Skeletal muscle cell (primary cell): Measurements from ENCODE around the gene FAM3B.

Experiments used
- DNase-seq: peaks from one replicate; pipeline ENCODE4 v3.0.0-alpha.2; 2010; ENCODE audit warnings: low read depth
- H3K4me3 ChIP-seq: 2 replicates; pipeline ENCODE4 v1.5.1; 2011; ENCODE audit warnings: low read depth, mild to moderate bottlenecking, control low read depth, low read length, moderate library complexity

Gene FAM3B

GRCh38 chr21:41365377-41366107 is 48.9 kb downstream of the FAM3B start:
- H3K4me3 ChIP-seq, result no peak overlapping the region

GRCh38 chr21:41366522-41367151 is 50.0 kb downstream of the FAM3B start:
- DNase-seq, result peak; percentile 36
- no peak overlapping the region for H3K4me3 ChIP-seq

More at GRCh38 chr21:41365377-41366107, 48.9 kb downstream of the FAM3B start:
- DNase-seq, result no peak

- no peak for DNase-seq
- no peak overlapping the region for H3K4me3 ChIP-seq
These were observed 50.8 kb downstream of the FAM3B start for GRCh38 chr21:41367301-41367944.

GRCh38 chr21:41367945-41368734 is 51.5 kb downstream of the FAM3B start:
- no peak for DNase-seq
- H3K4me3 ChIP-seq, result no peak overlapping the region

- no peak overlapping the region for H3K4me3 ChIP-seq
- no peak for DNase-seq
These were observed 52.1 kb downstream of the FAM3B start for GRCh38 chr21:41368735-41369104.

DNA sequence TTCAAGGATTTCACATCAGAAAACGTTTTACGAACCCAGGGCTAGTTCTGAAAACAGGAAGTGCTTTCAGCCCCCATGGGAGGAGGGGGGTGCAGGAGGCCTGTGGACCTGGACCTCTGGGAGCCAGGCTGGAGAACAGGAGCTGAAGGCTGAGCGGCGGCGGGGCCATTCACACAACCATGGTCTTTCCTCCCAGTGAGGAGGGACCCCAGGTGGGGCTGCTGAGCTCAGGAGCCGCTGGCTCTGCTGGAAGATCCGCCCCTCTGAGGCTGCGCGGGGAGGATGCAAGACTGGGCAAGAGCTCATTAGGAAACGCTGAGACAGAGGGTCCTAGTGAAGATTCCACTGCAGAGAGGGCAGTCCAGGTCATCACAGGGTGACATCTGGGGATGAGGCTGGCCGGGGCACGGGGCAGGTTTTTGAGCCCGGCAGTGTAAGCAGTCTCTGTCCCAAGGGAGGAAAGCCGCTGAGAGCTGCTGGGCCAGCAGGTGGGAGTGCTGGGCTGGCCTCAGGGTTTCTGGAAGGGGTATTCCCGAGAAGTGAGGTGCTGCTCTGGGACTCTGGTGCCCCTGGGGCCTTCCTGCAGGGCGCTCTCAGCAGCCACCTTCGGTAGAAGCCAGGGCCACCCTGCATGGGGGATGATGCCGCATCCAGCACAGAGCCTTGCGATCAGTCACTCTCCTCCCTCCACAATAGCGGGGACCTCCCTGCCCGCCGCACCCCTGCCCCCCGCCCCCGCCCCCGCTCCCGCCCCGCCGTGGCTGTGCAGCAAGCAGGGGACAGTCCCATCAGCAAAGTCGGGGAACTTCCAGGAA is 52.7 kb downstream of the FAM3B start:
- DNase-seq, result no peak
- no peak overlapping the region for H3K4me3 ChIP-seq

GRCh38 chr21:41369920-41370839 is 53.6 kb downstream of the FAM3B start:
- H3K4me3 ChIP-seq, result no peak overlapping the region
- DNase-seq, result no peak

GRCh38 chr21:41370840-41371684 is 54.5 kb downstream of the FAM3B start:
- no peak for DNase-seq
- no peak overlapping the region for H3K4me3 ChIP-seq

- H3K4me3 ChIP-seq, result no peak overlapping the region
- no peak for DNase-seq
These were observed 55.1 kb downstream of the FAM3B start for GRCh38 chr21:41371685-41372030.

DNA sequence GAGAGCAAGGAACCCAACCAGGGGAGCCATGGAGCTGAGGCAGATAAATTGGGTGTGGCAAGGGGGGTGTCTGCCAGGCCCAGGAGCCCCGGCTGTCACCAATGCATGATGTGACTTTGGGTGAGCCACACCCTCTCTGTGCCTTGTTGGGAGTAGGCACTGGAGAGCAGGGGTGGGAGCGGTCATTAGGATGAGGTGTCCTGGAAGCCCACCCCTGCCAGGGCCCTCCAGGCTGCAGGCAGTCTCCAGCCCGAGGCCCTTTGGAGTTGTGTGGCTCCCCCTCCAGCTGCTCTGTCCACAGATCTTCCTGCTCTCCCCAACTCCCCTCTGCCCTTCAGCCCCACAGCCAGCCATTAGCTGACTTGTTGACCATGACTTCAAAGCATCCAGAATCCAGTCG is 56.7 kb downstream of the FAM3B start:
- DNase-seq, result no peak
- H3K4me3 ChIP-seq, result no peak overlapping the region

DNA sequence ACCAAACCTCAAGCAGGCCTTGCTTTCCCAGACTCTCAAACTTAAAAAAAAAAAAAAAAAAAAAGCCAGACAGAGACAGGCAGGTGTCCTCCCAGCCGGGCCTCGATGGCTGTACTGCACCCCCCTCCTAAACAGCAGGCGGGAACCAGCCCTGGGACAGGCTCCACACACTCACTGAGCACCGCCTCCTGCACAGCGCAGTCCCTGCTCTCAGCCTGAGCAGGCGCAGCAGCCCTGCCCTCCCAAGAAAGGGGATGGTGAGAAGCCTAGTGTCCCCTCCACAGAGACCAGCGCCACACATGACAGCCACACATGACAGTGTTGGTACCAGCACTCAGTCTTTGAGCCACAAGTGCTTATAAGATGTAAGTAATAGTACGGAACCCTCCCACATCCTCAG is 57.2 kb downstream of the FAM3B start:
- DNase-seq, result no peak

GRCh38 chr21:41374177-41374712 is 57.6 kb downstream of the FAM3B start:
- H3K4me3 ChIP-seq, result no peak overlapping the region
- DNase-seq, result no peak

More for the DNA sequence above, 57.2 kb downstream of the FAM3B start:
- H3K4me3 ChIP-seq, result no peak overlapping the region

DNA sequence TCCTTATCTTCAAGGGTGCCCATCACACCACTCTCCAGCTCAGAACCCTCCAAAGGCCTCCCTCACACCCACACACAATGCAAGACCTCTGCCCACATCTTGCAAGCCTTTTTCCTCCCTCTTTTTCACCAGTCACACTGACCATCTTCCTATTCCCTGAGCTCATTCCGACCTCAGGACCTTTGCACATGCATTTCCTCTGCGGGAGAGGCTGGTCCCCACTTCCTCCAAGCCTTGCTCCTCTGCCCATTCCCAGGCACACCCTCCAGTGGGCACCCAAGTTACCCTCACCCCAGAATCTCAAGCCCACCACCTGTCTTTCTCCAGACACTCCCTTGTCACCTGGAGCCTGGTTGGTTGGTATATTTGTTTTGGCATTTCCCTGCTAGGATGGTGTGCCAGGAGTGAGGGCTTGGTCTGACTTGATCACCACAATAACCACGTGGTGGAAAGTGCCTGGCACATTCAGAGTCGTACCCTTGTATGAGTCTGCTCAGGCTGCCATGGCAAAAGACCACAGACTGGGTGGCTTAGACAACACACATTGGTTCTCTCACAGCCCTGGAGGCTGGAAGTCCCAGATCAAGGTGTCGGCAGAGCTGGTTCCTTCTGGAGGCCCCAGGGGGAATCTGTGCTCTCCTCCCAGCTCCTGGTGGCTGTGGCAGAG is 58.4 kb downstream of the FAM3B start:
- no peak overlapping the region for H3K4me3 ChIP-seq
- DNase-seq, result no peak

DNA sequence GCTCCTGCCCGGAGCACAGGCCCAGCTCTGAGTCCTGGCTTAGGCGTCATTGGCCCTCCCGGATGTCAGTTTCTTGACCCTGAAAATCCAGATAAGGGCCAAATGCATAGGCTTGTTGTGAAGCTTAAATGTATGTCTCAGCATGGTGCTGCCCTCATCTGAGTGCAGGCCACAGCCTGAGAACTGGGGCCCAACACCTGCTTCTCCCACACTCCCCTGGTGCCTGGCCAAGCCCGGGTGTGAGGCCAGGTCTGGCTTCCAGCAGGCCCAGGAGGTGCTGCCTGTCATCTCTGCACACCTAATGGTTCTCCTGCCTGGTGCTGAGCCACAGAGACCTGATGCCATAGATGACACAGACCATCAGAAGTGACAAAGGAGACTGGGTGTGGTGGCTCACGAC is 59.3 kb downstream of the FAM3B start:
- no peak overlapping the region for H3K4me3 ChIP-seq
- no peak for DNase-seq

DNA sequence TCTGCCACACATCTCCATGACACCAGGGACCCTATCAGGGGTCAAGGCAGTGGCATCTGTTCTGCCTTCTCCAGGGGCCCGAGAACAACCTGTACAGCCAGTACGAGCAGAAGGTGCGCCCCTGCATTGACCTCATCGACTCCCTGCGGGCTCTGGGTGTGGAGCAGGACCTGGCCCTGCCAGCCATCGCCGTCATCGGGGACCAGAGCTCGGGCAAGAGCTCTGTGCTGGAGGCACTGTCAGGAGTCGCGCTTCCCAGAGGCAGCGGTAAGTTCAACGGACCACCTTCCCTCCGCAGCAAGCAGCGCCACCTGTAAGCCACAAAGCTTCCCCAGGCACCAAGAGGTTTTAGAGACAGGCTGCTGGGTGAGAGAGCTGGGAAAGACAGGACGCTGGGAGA is 61.1 kb downstream of the FAM3B start:
- no peak for DNase-seq
- no peak overlapping the region for H3K4me3 ChIP-seq

DNA sequence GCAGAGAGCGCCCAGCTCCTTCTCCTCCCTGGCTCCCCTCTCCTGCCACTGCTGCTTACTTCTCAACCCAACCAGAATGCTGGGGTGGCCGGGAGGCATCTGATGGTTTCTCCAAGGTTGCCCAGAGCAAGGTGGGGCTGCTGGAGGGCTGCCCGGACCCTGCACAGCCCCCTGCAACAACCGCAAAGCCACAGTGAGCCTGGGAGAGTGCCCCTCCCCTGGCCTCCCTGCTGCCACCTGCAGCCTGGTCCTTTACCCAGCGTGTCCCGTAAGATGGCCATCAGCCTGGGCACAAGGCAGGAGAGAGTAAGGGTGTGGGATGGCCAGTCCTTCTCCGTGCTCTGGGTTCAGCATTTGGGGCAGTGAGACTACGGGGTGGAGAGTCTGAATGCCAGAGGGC is 62.2 kb downstream of the FAM3B start:
- DNase-seq, result no peak
- no peak overlapping the region for H3K4me3 ChIP-seq

GRCh38 chr21:41379901-41380300 is 63.3 kb downstream of the FAM3B start:
- no peak for DNase-seq
- H3K4me3 ChIP-seq, result no peak overlapping the region
